ENCODE results near the gene MACROD2.

GRCh38 chr20:14049111-14049510 lies 53.8 kb downstream of the MACROD2 start:
- TF ChIP-seq FOXP2 (optimal IDR thresholded peaks at IDR 0.05; ENCODE audit: borderline replicate concordance, extremely low read depth, extremely low read length, insufficient read depth) (no peak), REST (IDR thresholded peaks at IDR 0.05; ENCODE audit: insufficient read depth in 1 of 2, low read depth in 2 of 2, low read length in 2 of 2) (no peak)
